Measurements from ENCODE around the gene OR2C1.

OR2C1 gene

DNA sequence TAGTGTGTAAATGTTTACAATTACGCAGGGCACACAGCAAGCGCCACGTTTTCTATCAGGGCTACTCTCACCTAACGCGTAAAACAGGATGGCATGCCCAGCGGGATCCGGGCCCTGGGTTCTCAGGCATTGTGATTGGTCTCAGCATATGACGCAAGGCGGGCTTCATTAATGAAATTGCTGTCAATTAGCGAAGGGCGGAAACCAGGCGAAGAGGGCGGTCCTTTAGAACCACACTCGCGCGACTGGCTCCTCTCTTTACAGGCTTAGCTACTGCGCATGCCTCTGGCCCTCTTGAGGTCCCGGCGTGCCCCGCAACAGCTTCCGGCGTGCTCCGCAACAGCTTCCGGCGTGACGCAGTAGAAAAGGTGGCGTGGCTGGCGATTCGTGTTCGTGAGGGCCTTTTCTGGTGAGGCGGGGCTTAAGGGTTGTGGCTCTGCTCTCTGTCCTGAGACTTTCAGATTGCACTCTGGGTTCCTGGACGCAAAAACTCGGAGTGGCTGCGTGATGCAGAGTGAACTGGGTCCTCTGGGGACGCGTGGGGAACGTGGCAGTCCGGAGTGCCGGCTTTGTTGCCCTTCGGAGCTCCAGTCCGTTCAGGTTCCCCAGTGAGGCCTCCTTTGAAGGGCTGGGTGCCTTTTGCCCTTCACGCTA lies 9.2 kb downstream of the OR2C1 start:
- Histone ChIP-seq H3K36me3 (replicated peaks in 1 of 2; ENCODE audit: control insufficient read depth in 2 of 2, insufficient read depth in 2 of 2, low read length in 2 of 2) (no peaks in the 10 kb centered on the region), H2AFZ (ENCODE audit: low read length) (peak overlapping the region; percentile 28), H3K79me1 (ENCODE audit: low read depth, low read length) (peaks cover 4% of the 10 kb centered on the region), H3K18ac (ENCODE audit: low read length) (no peak overlapping the region), H3K27me3 (ENCODE audit: control insufficient read depth in 3 of 3, insufficient read depth in 3 of 3, low read depth in 1 of 3, low read length in 3 of 3) (peaks cover 0 to 4% (median 0%) of the 10 kb centered on the region in 3 experiments), H3K4ac (ENCODE audit: low read length) (no peak overlapping the region), H3K9me3 (replicated peaks in 1 of 2; ENCODE audit: control insufficient read depth in 2 of 2, insufficient read depth in 1 of 2, low read depth in 1 of 2, low read length in 2 of 2) (peaks cover 0 to 9% of the 10 kb centered on the region in 2 donors), H3K27ac (replicated peaks; ENCODE audit: low read length) (no peak overlapping the region), H3K23ac (ENCODE audit: low read depth, low read length, poor library complexity) (no peak overlapping the region), H4K91ac (ENCODE audit: low read depth, low read length, poor library complexity) (no peak overlapping the region), H2BK12ac (ENCODE audit: low read length) (no peak overlapping the region), H3K9ac (ENCODE audit: low read depth, low read length, poor library complexity) (no peak overlapping the region), H3K14ac (ENCODE audit: low read length) (no peak overlapping the region), H2BK120ac (ENCODE audit: low read depth, low read length) (no peak overlapping the region), H3K4me2 (ENCODE audit: insufficient read depth, low read length, poor library complexity, severe bottlenecking) (no peak overlapping the region), H2AK5ac (ENCODE audit: low read depth, low read length) (no peak overlapping the region), H3K4me3 (ENCODE audit: low read length in 2 of 2) (peak overlapping the region in 1 of 2 donors; percentile 7), H3K4me1 (ENCODE audit: control insufficient read depth in 2 of 2, insufficient read depth in 1 of 2, low read depth in 1 of 2, low read length in 2 of 2) (no peaks in the 10 kb centered on the region), H2BK15ac (ENCODE audit: low read length) (no peak overlapping the region), H2BK5ac (ENCODE audit: low read length) (no peak overlapping the region), H4K8ac (ENCODE audit: low read depth, low read length) (no peak overlapping the region)
- WGBS, 2 donors (ENCODE audit: extremely low coverage in 2 of 2, insufficient read length in 2 of 2, insufficient replicate concordance in 1 of 2): no CpG with 5 or more reads among the region's 42 CpGs
- no peak for DNase-seq (ENCODE audit: low spot score)

DNA sequence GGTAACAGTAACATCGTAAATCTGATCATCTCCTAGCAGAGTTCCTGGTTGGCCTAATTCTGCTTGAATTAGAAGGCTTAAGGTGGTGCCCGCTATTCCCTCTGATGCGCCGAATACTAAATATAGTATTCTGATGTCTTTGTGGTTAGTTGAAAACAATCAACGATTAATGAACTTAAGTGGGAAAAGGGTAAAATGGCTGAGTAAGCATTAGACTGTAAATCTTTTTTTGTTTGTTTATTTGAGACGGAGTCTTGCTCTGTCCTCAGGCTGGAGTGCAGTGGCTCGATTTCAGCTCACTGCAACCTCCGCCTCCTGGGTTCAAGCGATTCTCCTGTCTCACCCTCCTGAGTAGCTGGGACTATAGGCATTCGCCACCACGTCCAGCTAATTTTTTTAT lies 13.4 kb downstream of the OR2C1 start:
- H3K4me1 ChIP-seq (ENCODE audit: control insufficient read depth in 2 of 2, insufficient read depth in 1 of 2, low read depth in 1 of 2, low read length in 2 of 2): no peaks in the 10 kb centered on the region
- H2BK15ac ChIP-seq (ENCODE audit: low read length): no peak overlapping the region
- no peak overlapping the region for H3K18ac ChIP-seq (ENCODE audit: low read length)
- H2AFZ ChIP-seq (ENCODE audit: low read length): no peak overlapping the region
- no peaks in the 10 kb centered on the region for H3K27me3 ChIP-seq (ENCODE audit: control insufficient read depth in 3 of 3, insufficient read depth in 3 of 3, low read depth in 1 of 3, low read length in 3 of 3)
- no peak overlapping the region for H4K91ac ChIP-seq (ENCODE audit: low read depth, low read length, poor library complexity)
- H3K4me3 ChIP-seq (ENCODE audit: low read length in 2 of 2): no peak overlapping the region
- H3K36me3 ChIP-seq (replicated peaks in 1 of 2; ENCODE audit: control insufficient read depth in 2 of 2, insufficient read depth in 2 of 2, low read length in 2 of 2): no peaks in the 10 kb centered on the region
- H2BK5ac ChIP-seq (ENCODE audit: low read length): no peak overlapping the region
- H3K4ac ChIP-seq (ENCODE audit: low read length): no peak overlapping the region
- H2AK5ac ChIP-seq (ENCODE audit: low read depth, low read length): no peak overlapping the region
- DNase-seq (ENCODE audit: low spot score): no peak
- H3K9me3 ChIP-seq (replicated peaks in 1 of 2; ENCODE audit: control insufficient read depth in 2 of 2, insufficient read depth in 1 of 2, low read depth in 1 of 2, low read length in 2 of 2): peaks cover 0 to 13% of the 10 kb centered on the region in 2 donors
- peaks cover 4% of the 10 kb centered on the region for H3K79me1 ChIP-seq (ENCODE audit: low read depth, low read length)
- no peak overlapping the region for H3K4me2 ChIP-seq (ENCODE audit: insufficient read depth, low read length, poor library complexity, severe bottlenecking)
- no peak overlapping the region for H3K9ac ChIP-seq (ENCODE audit: low read depth, low read length, poor library complexity)
- H4K8ac ChIP-seq (ENCODE audit: low read depth, low read length): no peak overlapping the region
- H3K14ac ChIP-seq (ENCODE audit: low read length): no peak overlapping the region
- no peak overlapping the region for H2BK120ac ChIP-seq (ENCODE audit: low read depth, low read length)
- H2BK12ac ChIP-seq (ENCODE audit: low read length): no peak overlapping the region
- no peak overlapping the region for H3K23ac ChIP-seq (ENCODE audit: low read depth, low read length, poor library complexity)
- no peak overlapping the region for H3K27ac ChIP-seq (replicated peaks; ENCODE audit: low read length)
- WGBS, 2 donors (ENCODE audit: extremely low coverage in 2 of 2, insufficient read length in 2 of 2, insufficient replicate concordance in 1 of 2): no CpG with 5 or more reads among the region's 11 CpGs

DNA sequence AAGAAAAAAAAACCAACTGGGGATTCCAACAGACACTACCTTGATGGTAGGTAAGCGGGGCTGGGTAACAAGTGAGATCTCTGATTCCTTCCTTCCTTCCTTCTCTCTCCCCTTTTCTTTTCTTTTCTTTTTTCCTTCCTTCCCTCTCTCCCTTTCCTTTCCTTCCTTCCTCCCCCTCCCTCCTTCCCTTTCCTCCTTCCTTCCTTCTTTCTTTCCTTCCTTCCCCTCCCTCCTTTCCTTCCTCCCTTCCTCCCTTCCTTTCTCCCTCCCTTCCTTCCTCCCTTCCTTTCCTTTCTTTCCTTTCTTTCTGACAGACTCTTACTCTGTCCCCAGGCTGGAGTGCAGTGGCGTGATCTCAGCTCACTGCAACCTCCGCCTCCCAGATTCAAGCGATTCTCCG lies 20.0 kb downstream of the OR2C1 start:
- DNase-seq (ENCODE audit: low spot score): no peak
- H3K27me3 ChIP-seq (ENCODE audit: control insufficient read depth in 3 of 3, insufficient read depth in 3 of 3, low read depth in 1 of 3, low read length in 3 of 3): no peaks in the 10 kb centered on the region
- no CpG with 5 or more reads among the region's 5 CpGs for WGBS, 2 donors (ENCODE audit: extremely low coverage in 2 of 2, insufficient read length in 2 of 2, insufficient replicate concordance in 1 of 2)

DNA sequence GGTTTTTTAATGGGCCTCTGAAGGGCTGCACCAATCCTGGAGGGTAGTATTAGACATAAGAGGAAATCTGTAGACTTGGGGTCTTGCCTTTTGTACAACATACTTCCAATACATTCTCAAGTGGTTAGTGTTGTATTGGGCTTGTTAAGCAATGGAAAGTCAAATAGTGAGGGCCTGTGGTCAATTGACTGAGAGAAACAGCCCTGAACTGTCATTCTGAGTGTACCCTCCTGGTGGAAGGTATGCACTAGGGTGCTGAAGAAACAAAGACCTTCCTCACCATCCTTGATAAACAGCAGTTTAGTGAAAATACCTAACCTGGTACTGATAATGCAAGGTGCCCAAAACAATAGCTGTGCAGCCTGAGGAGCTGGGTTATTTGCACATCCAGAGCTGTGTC lies 22.2 kb downstream of the OR2C1 start:
- H3K9me3 ChIP-seq (replicated peaks in 1 of 2; ENCODE audit: control insufficient read depth in 2 of 2, insufficient read depth in 1 of 2, low read depth in 1 of 2, low read length in 2 of 2): peaks cover 28 to 32% of the 10 kb centered on the region in 2 donors
- no peak overlapping the region for H3K9ac ChIP-seq (ENCODE audit: low read depth, low read length, poor library complexity)

More for the DNA sequence above, 20.0 kb downstream of the OR2C1 start:
- H2AK5ac ChIP-seq (ENCODE audit: low read depth, low read length): no peak overlapping the region
- no peak overlapping the region for H3K27ac ChIP-seq (replicated peaks; ENCODE audit: low read length)
- H2BK15ac ChIP-seq (ENCODE audit: low read length): no peak overlapping the region
- H3K18ac ChIP-seq (ENCODE audit: low read length): no peak overlapping the region
- no peak overlapping the region for H3K4me2 ChIP-seq (ENCODE audit: insufficient read depth, low read length, poor library complexity, severe bottlenecking)
- no peak overlapping the region for H2BK12ac ChIP-seq (ENCODE audit: low read length)
- no peak overlapping the region for H4K8ac ChIP-seq (ENCODE audit: low read depth, low read length)
- no peaks in the 10 kb centered on the region for H3K79me1 ChIP-seq (ENCODE audit: low read depth, low read length)
- H2BK120ac ChIP-seq (ENCODE audit: low read depth, low read length): no peak overlapping the region
- peaks cover 0 to 2% of the 10 kb centered on the region in 2 donors for H3K36me3 ChIP-seq (replicated peaks in 1 of 2; ENCODE audit: control insufficient read depth in 2 of 2, insufficient read depth in 2 of 2, low read length in 2 of 2)
- H3K4me1 ChIP-seq (ENCODE audit: control insufficient read depth in 2 of 2, insufficient read depth in 1 of 2, low read depth in 1 of 2, low read length in 2 of 2): no peaks in the 10 kb centered on the region
- H4K91ac ChIP-seq (ENCODE audit: low read depth, low read length, poor library complexity): no peak overlapping the region
- H3K9me3 ChIP-seq (replicated peaks in 1 of 2; ENCODE audit: control insufficient read depth in 2 of 2, insufficient read depth in 1 of 2, low read depth in 1 of 2, low read length in 2 of 2): peaks cover 12 to 21% of the 10 kb centered on the region in 2 donors
- no peak overlapping the region for H3K9ac ChIP-seq (ENCODE audit: low read depth, low read length, poor library complexity)
- no peak overlapping the region for H3K23ac ChIP-seq (ENCODE audit: low read depth, low read length, poor library complexity)
- no peak overlapping the region for H2BK5ac ChIP-seq (ENCODE audit: low read length)
- H3K4ac ChIP-seq (ENCODE audit: low read length): no peak overlapping the region
- H2AFZ ChIP-seq (ENCODE audit: low read length): no peak overlapping the region
- no peak overlapping the region for H3K4me3 ChIP-seq (ENCODE audit: low read length in 2 of 2)
- H3K14ac ChIP-seq (ENCODE audit: low read length): no peak overlapping the region

More for the DNA sequence above, 22.2 kb downstream of the OR2C1 start:
- H3K4me3 ChIP-seq (ENCODE audit: low read length in 2 of 2): no peak overlapping the region
- no peak overlapping the region for H4K8ac ChIP-seq (ENCODE audit: low read depth, low read length)
- H3K4me1 ChIP-seq (ENCODE audit: control insufficient read depth in 2 of 2, insufficient read depth in 1 of 2, low read depth in 1 of 2, low read length in 2 of 2): no peaks in the 10 kb centered on the region
- no peak overlapping the region for H2BK120ac ChIP-seq (ENCODE audit: low read depth, low read length)
- H2BK12ac ChIP-seq (ENCODE audit: low read length): no peak overlapping the region
- H4K91ac ChIP-seq (ENCODE audit: low read depth, low read length, poor library complexity): no peak overlapping the region
- no peak overlapping the region for H3K18ac ChIP-seq (ENCODE audit: low read length)
- no peak overlapping the region for H2BK15ac ChIP-seq (ENCODE audit: low read length)
- H3K14ac ChIP-seq (ENCODE audit: low read length): no peak overlapping the region
- H3K4ac ChIP-seq (ENCODE audit: low read length): no peak overlapping the region
- no peaks in the 10 kb centered on the region for H3K27me3 ChIP-seq (ENCODE audit: control insufficient read depth in 3 of 3, insufficient read depth in 3 of 3, low read depth in 1 of 3, low read length in 3 of 3)
- H2BK5ac ChIP-seq (ENCODE audit: low read length): no peak overlapping the region
- H3K27ac ChIP-seq (replicated peaks; ENCODE audit: low read length): no peak overlapping the region
- H2AFZ ChIP-seq (ENCODE audit: low read length): no peak overlapping the region
- H3K79me1 ChIP-seq (ENCODE audit: low read depth, low read length): no peaks in the 10 kb centered on the region
- H3K23ac ChIP-seq (ENCODE audit: low read depth, low read length, poor library complexity): no peak overlapping the region
- peaks cover 12 to 16% of the 10 kb centered on the region in 2 donors for H3K36me3 ChIP-seq (replicated peaks in 1 of 2; ENCODE audit: control insufficient read depth in 2 of 2, insufficient read depth in 2 of 2, low read length in 2 of 2)
- no peak overlapping the region for H2AK5ac ChIP-seq (ENCODE audit: low read depth, low read length)
- H3K4me2 ChIP-seq (ENCODE audit: insufficient read depth, low read length, poor library complexity, severe bottlenecking): no peak overlapping the region
- DNase-seq (ENCODE audit: low spot score): no peak

Measured in neuronal stem cell (in vitro differentiated cells).